GM15510 (cell line): ENCODE results near the gene SCN8A.

Experiments
- POLR2A ChIP-seq: IDR thresholded peaks from 3 replicates; pipeline ENCODE4 v1.6.1; 2011; ENCODE audit warnings: borderline replicate concordance; ENCODE audit not compliant: insufficient read length; ENCODE audit errors: extremely low read depth

The SCN8A gene

GRCh38 chr12:51797301-51797700 is 206.3 kb downstream of the SCN8A start:
- TF ChIP-seq POLR2A, result no peak

- TF ChIP-seq POLR2A, result no peak
Observed at GRCh38 chr12:51798501-51798900, 207.5 kb downstream of the SCN8A start.

GRCh38 chr12:51801027-51801426 is 210.0 kb downstream of the SCN8A start:
- no peak for TF ChIP-seq POLR2A

GRCh38 chr12:51806896-51807295 is 215.9 kb downstream of the SCN8A start:
- TF ChIP-seq POLR2A, result no peak

- no peak for TF ChIP-seq POLR2A
Observed at GRCh38 chr12:51809193-51809592, 218.2 kb downstream of the SCN8A start.

GRCh38 chr12:51811203-51812202 is 220.5 kb downstream of the SCN8A start:
- no peak for TF ChIP-seq POLR2A

GRCh38 chr12:51812871-51813270 is 221.8 kb downstream of the SCN8A start:
- no peak for TF ChIP-seq POLR2A

GRCh38 chr12:51813931-51814310 is 222.9 kb downstream of the SCN8A start:
- no peak for TF ChIP-seq POLR2A

- TF ChIP-seq POLR2A, result no peak
Observed at GRCh38 chr12:51814311-51815088, 223.5 kb downstream of the SCN8A start.

- no peak for TF ChIP-seq POLR2A
Observed at GRCh38 chr12:51815571-51815970, 224.5 kb downstream of the SCN8A start.

- no peak for TF ChIP-seq POLR2A
Observed at GRCh38 chr12:51817027-51817953, 226.3 kb downstream of the SCN8A start.

GRCh38 chr12:51818086-51818485 is 227.1 kb downstream of the SCN8A start:
- no peak for TF ChIP-seq POLR2A

GRCh38 chr12:51818566-51819300 is 227.7 kb downstream of the SCN8A start:
- no peak for TF ChIP-seq POLR2A
